DMS 273 (cell line): Measurements from ENCODE around the gene MEIS1.

Experiments used
- DNase-seq: peaks from one replicate; lab custom pipeline; 2025; ENCODE audit not compliant: unreplicated experiment; lab: John Stamatoyannopoulos, UW

Gene MEIS1

GRCh38 chr2:66431846-66432587 is 2.9 kb upstream of the MEIS1 start:
- DNase-seq = no peak

GRCh38 chr2:66432801-66433694 is 1.9 kb upstream of the MEIS1 start:
- DNase-seq = peak; percentile 97

- no peak for DNase-seq
These were observed 1.3 kb upstream of the MEIS1 start for GRCh38 chr2:66433695-66433944.

GRCh38 chr2:66433945-66434678 is 813 bp upstream of the MEIS1 start:
- peak; percentile 82 for DNase-seq

- peak; percentile 74 for DNase-seq
These were observed 587 bp downstream of the MEIS1 start for GRCh38 chr2:66435549-66435875.

GRCh38 chr2:66435963-66436362 is 1.0 kb downstream of the MEIS1 start:
- DNase-seq = no peak

- DNase-seq = no peak
These were observed 1.7 kb downstream of the MEIS1 start for GRCh38 chr2:66436581-66437001.

- DNase-seq = no peak
These were observed 2.3 kb downstream of the MEIS1 start for GRCh38 chr2:66437109-66437690.

- no peak for DNase-seq
These were observed 3.0 kb downstream of the MEIS1 start for GRCh38 chr2:66437691-66438497.

GRCh38 chr2:66438498-66438833 is 3.5 kb downstream of the MEIS1 start:
- DNase-seq = no peak

GRCh38 chr2:66438891-66439811 is 4.2 kb downstream of the MEIS1 start:
- DNase-seq = no peak

GRCh38 chr2:66439812-66440542 is 5.1 kb downstream of the MEIS1 start:
- no peak for DNase-seq

GRCh38 chr2:66440708-66441497 is 6.0 kb downstream of the MEIS1 start:
- DNase-seq = no peak

GRCh38 chr2:66441581-66442320 is 6.8 kb downstream of the MEIS1 start:
- no peak for DNase-seq

- no peak for DNase-seq
These were observed 7.7 kb downstream of the MEIS1 start for GRCh38 chr2:66442516-66443185.

- no peak for DNase-seq
These were observed 8.5 kb downstream of the MEIS1 start for GRCh38 chr2:66443186-66443978.
